ENCODE data around the gene TSTD2.

The TSTD2 gene

DNA sequence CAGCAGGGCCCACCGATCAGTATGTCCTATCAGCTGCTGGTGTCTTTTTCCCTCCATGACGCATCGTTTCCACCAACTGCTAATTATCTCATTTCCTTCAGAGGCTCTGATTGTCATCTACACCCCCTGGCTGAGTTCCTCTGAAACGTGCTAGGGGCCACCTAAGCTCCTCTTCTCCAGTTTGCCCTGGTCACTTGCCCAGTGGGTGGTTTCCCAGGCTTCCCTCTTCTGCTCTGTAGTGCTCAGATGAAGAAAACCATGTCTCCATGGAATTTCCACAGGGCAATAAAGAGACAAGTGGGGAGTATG is 65.3 kb downstream of the TSTD2 start:
- no peak overlapping the region for H3K4me3 ChIP-seq (ENCODE audit: low read length)
- H3K36me3 ChIP-seq (ENCODE audit: insufficient read depth, low read depth, low read length): no peaks in the 10 kb centered on the region
- no peak overlapping the region for H3K9ac ChIP-seq (ENCODE audit: low read depth, low read length)
- H3K27ac ChIP-seq (ENCODE audit: low read length): no peak overlapping the region
- no peaks in the 10 kb centered on the region for H3K9me3 ChIP-seq (ENCODE audit: insufficient read depth, low read depth, low read length)
- H3K4me1 ChIP-seq (ENCODE audit: insufficient read depth, low read length): peaks cover 11% of the 10 kb centered on the region; the same call in 1 of the 2 replicates
- H3K27me3 ChIP-seq (ENCODE audit: insufficient read depth, low read length): no peaks in the 10 kb centered on the region

DNA sequence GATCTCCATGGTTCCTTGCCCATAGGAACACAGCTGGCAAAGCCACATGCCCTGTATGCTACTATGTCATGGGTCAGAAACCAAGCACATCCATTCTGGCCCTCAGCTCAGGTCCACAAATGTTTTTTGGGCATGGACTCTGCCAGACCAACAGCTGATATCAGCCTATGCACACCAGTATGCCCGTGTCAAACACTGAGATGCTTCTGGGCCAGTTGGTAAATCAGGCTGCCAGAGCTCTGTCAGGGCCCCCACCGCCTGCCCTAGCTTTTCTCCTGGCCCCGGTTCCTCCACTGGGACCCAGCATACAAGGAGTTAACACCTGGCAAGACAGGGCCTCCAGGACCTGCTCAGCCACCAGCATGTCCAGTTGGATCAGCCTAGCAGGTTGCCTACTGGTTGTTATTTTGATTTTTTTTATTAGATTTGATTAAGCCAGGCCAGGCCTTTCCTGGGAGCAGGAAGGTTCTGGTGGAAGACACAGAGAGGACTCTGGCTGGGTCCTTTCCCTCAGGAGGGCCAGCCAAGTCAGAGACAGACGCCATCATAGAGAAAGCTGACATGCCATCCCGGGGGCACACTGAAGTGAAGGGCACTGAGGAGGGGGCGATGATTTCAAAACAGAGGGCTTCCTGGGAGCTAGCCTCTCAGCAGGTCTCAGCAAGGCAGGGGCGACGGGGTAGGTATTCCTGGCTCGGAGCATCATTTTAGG is 65.8 kb downstream of the TSTD2 start:
- H3K9me3 ChIP-seq (ENCODE audit: insufficient read depth, low read depth, low read length): no peaks in the 10 kb centered on the region
- H3K9ac ChIP-seq (ENCODE audit: low read depth, low read length): no peak overlapping the region
- H3K4me1 ChIP-seq (ENCODE audit: insufficient read depth, low read length): peaks cover 11% of the 10 kb centered on the region; the same call in 1 of the 2 replicates
- H3K27me3 ChIP-seq (ENCODE audit: insufficient read depth, low read length): no peaks in the 10 kb centered on the region
- H3K27ac ChIP-seq (ENCODE audit: low read length): no peak overlapping the region
- no peaks in the 10 kb centered on the region for H3K36me3 ChIP-seq (ENCODE audit: insufficient read depth, low read depth, low read length)
- H3K4me3 ChIP-seq (ENCODE audit: low read length): no peak overlapping the region

DNA sequence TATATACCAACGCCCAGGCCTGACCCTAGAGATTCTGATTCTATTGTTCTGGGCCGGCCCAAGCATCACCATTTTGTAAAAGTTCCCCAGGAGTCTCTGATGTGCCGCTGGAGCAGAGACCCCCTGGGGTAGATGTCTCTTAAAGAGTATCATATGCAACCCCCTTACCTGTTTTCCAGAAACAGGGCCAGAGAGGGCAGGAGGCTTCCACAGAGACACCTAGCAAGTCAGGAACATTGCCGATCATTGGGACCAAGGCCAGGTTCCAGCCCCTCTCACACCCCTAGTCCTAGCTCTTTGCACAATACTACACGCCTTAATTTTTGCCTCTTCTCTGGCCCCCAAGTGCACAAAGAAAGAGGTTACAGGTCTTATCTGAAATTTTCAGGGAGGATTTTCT is 67.9 kb downstream of the TSTD2 start:
- H3K36me3 ChIP-seq (ENCODE audit: insufficient read depth, low read depth, low read length): no peaks in the 10 kb centered on the region
- H3K4me1 ChIP-seq (ENCODE audit: insufficient read depth, low read length): peaks cover 11% of the 10 kb centered on the region; the same call in 1 of the 2 replicates
- no peak overlapping the region for H3K4me3 ChIP-seq (ENCODE audit: low read length)
- H3K9ac ChIP-seq (ENCODE audit: low read depth, low read length): no peak overlapping the region
- no peak overlapping the region for H3K27ac ChIP-seq (ENCODE audit: low read length)
- no peaks in the 10 kb centered on the region for H3K9me3 ChIP-seq (ENCODE audit: insufficient read depth, low read depth, low read length)
- H3K27me3 ChIP-seq (ENCODE audit: insufficient read depth, low read length): no peaks in the 10 kb centered on the region

DNA sequence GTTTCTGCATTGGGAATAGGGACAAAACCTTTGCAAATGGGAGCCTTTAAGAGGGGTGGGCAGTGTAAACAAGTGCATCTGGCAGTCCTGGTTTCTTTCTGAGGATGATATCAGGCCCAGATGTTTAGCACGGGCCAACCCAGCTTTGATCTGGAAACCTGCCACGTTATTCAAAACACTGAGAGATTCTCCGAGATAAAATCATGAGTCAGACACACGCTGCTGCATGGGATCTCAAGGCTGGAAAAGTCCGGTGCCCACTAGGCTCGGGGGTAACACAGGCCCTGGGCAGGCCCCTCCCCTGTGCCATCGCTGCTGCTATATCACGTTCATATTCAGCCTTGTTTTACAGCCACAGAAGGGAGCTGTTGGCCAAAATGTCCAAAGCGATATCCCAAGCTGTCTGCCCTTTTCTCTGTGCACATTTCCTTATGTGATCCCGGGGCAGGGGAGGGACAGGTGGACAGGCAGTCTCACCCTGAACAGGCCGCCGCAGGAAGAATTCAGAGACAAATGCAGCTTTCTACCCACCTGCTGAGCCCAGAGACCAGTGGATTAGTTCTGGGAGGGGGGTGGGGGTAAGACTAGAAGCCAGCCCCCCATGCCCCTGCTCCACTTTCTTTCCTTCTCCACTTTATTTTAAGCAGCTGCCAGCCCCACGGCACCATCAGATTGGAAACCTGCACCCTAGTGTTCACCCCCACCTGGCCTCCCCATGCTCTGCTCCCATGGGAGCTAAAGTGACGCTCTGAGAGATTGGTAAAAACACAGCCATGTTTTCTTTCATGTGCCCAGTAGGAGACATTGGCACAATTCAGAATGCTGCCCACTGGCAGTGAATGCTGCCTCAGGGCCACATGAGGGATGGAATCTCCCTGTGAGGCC is 68.6 kb downstream of the TSTD2 start:
- Histone ChIP-seq H3K36me3 (ENCODE audit: insufficient read depth, low read depth, low read length) (no peaks in the 10 kb centered on the region), H3K4me3 (ENCODE audit: low read length) (no peak overlapping the region), H3K9ac (ENCODE audit: low read depth, low read length) (no peak overlapping the region), H3K4me1 (ENCODE audit: insufficient read depth, low read length) (peaks cover 11% of the 10 kb centered on the region; the same call in 1 of the 2 replicates), H3K27ac (ENCODE audit: low read length) (no peak overlapping the region), H3K9me3 (ENCODE audit: insufficient read depth, low read depth, low read length) (no peaks in the 10 kb centered on the region), H3K27me3 (ENCODE audit: insufficient read depth, low read length) (no peaks in the 10 kb centered on the region)

DNA sequence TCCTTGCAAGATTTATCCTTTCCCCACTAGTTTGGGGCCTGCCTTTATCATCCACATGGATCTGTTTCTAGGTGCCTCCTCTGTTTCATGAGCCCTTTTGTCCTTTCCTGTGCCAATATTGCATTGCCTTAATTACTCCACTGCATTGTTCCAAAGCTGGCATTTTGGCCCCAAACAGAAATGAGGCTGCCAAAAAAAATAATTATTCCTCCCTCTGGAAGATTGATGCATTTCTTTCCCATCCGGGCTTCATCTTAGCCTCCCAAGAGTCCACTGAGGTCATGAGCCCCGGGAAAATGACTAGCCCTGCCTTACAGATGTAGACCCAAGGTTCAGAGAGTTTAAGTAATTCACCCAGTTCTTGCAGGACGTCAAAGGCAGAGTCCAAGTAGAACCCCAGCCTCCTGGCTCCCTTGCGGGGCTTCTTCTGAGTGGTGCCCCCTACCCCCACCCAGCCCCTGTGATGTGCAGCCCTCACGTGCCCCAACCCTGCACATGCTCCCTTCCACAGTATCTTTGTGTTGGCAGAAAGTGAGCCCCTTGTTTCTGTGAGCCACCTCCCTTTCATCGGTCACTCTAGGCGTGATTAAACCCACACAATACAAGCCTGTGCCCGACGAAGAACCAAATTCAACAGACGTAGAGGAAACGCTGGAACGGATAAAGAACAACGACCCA is 69.6 kb downstream of the TSTD2 start:
- Histone ChIP-seq H3K4me3 (ENCODE audit: low read length) (no peak overlapping the region), H3K9me3 (ENCODE audit: insufficient read depth, low read depth, low read length) (no peaks in the 10 kb centered on the region), H3K27me3 (ENCODE audit: insufficient read depth, low read length) (no peaks in the 10 kb centered on the region), H3K27ac (ENCODE audit: low read length) (no peak overlapping the region), H3K9ac (ENCODE audit: low read depth, low read length) (no peak overlapping the region), H3K36me3 (ENCODE audit: insufficient read depth, low read depth, low read length) (no peaks in the 10 kb centered on the region), H3K4me1 (ENCODE audit: insufficient read depth, low read length) (peaks cover 11% of the 10 kb centered on the region; the same call in 1 of the 2 replicates)

DNA sequence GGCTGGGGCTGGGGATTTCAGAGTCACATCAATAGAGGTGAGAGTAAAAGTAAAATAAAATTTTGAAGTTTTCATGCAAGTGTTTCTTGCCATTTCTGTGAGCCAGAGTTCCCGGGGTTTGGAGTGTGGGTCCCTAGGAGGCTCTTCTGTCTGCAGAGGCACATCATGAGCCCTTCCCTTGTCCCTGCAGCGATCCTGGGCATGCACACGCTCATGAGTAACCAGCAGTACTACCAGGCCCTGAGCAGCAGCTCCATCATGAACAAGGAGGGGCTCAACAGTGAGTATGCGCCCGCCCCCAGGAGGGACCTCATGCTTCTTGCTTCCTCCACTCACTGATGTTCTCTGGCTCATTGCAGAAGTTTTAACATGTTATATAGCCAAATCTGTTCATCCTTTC is 70.6 kb downstream of the TSTD2 start:
- Histone ChIP-seq H3K9me3 (ENCODE audit: insufficient read depth, low read depth, low read length) (no peaks in the 10 kb centered on the region), H3K36me3 (ENCODE audit: insufficient read depth, low read depth, low read length) (no peaks in the 10 kb centered on the region)

DNA sequence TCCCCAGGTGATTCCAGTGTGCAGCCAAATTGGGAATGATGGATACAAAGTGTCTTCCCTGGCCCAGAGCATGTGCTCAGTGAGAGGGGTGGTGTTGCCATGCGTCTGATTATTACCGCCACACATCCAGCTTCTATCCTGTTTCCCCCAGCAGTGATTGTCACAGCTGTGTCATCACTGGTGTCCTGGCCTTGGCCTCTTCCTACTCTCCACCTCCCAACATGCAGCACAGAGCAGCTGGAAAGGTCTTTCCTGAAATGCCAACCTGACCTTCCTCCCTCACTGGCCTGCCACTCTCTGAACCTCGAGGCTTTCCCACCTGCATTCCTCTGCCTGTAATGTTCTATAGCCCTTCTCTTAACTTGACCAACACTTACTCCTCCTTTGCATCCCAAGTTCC is 71.7 kb downstream of the TSTD2 start:
- H3K4me1 ChIP-seq (ENCODE audit: insufficient read depth, low read length): peaks cover 17% of the 10 kb centered on the region; the same call in 1 of the 2 replicates
- no peaks in the 10 kb centered on the region for H3K27me3 ChIP-seq (ENCODE audit: insufficient read depth, low read length)
- no peak overlapping the region for H3K9ac ChIP-seq (ENCODE audit: low read depth, low read length)
- no peak overlapping the region for H3K27ac ChIP-seq (ENCODE audit: low read length)
- H3K4me3 ChIP-seq (ENCODE audit: low read length): no peak overlapping the region
- H3K9me3 ChIP-seq (ENCODE audit: insufficient read depth, low read depth, low read length): no peaks in the 10 kb centered on the region
- H3K36me3 ChIP-seq (ENCODE audit: insufficient read depth, low read depth, low read length): no peaks in the 10 kb centered on the region

More for the DNA sequence above, 70.6 kb downstream of the TSTD2 start:
- Histone ChIP-seq H3K4me1 (ENCODE audit: insufficient read depth, low read length) (peaks cover 17% of the 10 kb centered on the region; the same call in 1 of the 2 replicates), H3K27ac (ENCODE audit: low read length) (no peak overlapping the region), H3K27me3 (ENCODE audit: insufficient read depth, low read length) (no peaks in the 10 kb centered on the region), H3K4me3 (ENCODE audit: low read length) (no peak overlapping the region), H3K9ac (ENCODE audit: low read depth, low read length) (no peak overlapping the region)

DNA sequence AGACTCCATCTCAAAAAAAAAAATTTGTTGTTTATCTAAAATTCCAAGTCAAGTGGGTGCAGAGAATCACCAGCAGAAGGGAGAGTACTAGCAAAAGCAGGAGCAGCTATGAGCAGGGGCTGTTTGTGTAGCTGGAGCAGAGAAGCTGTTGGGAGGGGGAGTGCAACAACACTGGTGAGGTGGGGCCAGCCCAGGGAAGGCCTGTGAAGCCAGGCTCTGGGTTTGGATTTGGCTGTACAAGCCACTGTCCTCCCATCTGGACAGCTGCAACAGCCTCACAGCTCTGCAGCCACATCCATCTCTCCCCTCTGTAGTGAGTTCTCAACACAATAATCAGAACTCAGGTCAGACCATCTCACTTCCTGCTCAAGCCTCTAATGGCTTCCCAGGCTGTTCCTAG is 72.3 kb downstream of the TSTD2 start:
- no peak overlapping the region for H3K4me3 ChIP-seq (ENCODE audit: low read length)
- H3K36me3 ChIP-seq (ENCODE audit: insufficient read depth, low read depth, low read length): no peaks in the 10 kb centered on the region
- H3K27me3 ChIP-seq (ENCODE audit: insufficient read depth, low read length): no peaks in the 10 kb centered on the region
- peaks cover 17% of the 10 kb centered on the region; the same call in 1 of the 2 replicates for H3K4me1 ChIP-seq (ENCODE audit: insufficient read depth, low read length)
- no peaks in the 10 kb centered on the region for H3K9me3 ChIP-seq (ENCODE audit: insufficient read depth, low read depth, low read length)
- no peak overlapping the region for H3K27ac ChIP-seq (ENCODE audit: low read length)
- no peak overlapping the region for H3K9ac ChIP-seq (ENCODE audit: low read depth, low read length)

DNA sequence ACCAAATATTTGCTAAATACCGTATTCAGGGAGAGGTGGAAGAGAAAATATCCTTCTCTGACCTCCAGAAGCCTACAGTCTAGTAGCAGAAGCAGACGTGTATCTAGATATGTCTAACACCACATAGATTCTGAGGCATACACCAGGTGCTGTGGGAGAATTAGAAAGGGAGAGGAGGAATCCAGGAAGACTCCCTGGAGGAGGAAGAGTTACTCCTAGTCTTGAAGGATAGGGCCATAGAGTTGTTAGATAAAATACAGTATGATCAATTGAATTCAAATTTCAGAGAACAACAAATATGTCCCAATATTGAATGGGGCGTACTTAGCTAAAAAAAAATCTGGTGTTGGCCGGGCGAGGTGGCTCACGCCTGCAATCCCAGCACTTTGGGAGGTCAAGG is 73.0 kb downstream of the TSTD2 start:
- Histone ChIP-seq H3K27ac (ENCODE audit: low read length) (no peak overlapping the region), H3K27me3 (ENCODE audit: insufficient read depth, low read length) (no peaks in the 10 kb centered on the region), H3K9ac (ENCODE audit: low read depth, low read length) (no peak overlapping the region), H3K4me1 (ENCODE audit: insufficient read depth, low read length) (peaks cover 17% of the 10 kb centered on the region; the same call in 1 of the 2 replicates), H3K4me3 (ENCODE audit: low read length) (no peak overlapping the region), H3K36me3 (ENCODE audit: insufficient read depth, low read depth, low read length) (no peaks in the 10 kb centered on the region), H3K9me3 (ENCODE audit: insufficient read depth, low read depth, low read length) (no peaks in the 10 kb centered on the region)

DNA sequence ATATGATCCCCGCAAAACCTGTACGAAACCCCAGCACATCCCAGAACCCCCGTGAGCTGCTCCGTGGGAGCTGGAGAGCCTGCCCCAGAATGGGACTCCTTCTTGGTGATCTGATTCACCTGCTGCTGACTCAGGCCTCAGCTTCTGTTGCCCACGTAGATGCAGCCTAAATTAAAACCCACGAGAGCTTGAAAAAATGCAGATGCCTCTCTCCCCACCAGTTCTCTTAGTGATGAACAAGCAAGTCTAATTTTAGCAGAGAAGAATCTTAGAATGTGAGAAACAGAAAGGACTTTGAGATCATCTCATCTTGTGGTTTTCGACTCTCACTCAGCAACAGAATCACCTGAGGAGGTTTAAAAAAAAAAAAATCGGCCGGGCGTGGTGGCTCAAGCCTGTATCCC is 74.1 kb downstream of the TSTD2 start:
- Histone ChIP-seq H3K4me1 (ENCODE audit: insufficient read depth, low read length) (peaks cover 8% of the 10 kb centered on the region; the same call in 1 of the 2 replicates), H3K9me3 (ENCODE audit: insufficient read depth, low read depth, low read length) (no peaks in the 10 kb centered on the region), H3K27me3 (ENCODE audit: insufficient read depth, low read length) (no peaks in the 10 kb centered on the region), H3K4me3 (ENCODE audit: low read length) (no peak overlapping the region), H3K27ac (ENCODE audit: low read length) (no peak overlapping the region), H3K36me3 (ENCODE audit: insufficient read depth, low read depth, low read length) (no peaks in the 10 kb centered on the region), H3K9ac (ENCODE audit: low read depth, low read length) (no peak overlapping the region)

DNA sequence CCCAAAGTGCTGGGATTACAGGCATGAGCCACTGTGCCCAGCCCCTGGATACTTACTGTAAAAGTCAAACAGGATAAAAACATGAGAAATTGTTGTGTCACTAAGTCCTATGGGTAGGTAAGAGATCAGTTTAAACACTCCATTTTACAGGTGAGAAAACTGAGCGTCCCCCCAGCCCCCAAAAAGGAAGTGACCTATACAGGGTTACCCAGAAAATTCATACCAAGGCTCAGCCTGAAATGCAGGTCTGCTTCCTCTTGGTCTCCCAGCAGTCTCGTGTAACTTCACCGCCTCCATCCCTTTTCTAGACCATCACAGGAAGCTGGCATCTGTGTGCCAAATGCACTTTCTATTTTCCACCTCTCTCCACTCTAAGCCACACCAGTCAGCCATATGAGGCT is 74.5 kb downstream of the TSTD2 start:
- Histone ChIP-seq H3K27ac (ENCODE audit: low read length) (no peak overlapping the region), H3K9ac (ENCODE audit: low read depth, low read length) (no peak overlapping the region), H3K4me1 (ENCODE audit: insufficient read depth, low read length) (0 out of 2 replicates have a peak, but pooled peaks cover 6% of the 10 kb centered on the region), H3K4me3 (ENCODE audit: low read length) (no peak overlapping the region), H3K27me3 (ENCODE audit: insufficient read depth, low read length) (no peaks in the 10 kb centered on the region), H3K36me3 (ENCODE audit: insufficient read depth, low read depth, low read length) (no peaks in the 10 kb centered on the region), H3K9me3 (ENCODE audit: insufficient read depth, low read depth, low read length) (no peaks in the 10 kb centered on the region)
